ENCODE results near the gene CCNH.

Gene CCNH

GRCh38 chr5:87385802-87386201, 26.9 kb downstream of the CCNH start:
- TF ChIP-seq POLR2AphosphoS5 (IDR thresholded peaks at IDR 0.05; ENCODE audit: low read depth, low read length), result no peak
- TF ChIP-seq, protein P1, sequence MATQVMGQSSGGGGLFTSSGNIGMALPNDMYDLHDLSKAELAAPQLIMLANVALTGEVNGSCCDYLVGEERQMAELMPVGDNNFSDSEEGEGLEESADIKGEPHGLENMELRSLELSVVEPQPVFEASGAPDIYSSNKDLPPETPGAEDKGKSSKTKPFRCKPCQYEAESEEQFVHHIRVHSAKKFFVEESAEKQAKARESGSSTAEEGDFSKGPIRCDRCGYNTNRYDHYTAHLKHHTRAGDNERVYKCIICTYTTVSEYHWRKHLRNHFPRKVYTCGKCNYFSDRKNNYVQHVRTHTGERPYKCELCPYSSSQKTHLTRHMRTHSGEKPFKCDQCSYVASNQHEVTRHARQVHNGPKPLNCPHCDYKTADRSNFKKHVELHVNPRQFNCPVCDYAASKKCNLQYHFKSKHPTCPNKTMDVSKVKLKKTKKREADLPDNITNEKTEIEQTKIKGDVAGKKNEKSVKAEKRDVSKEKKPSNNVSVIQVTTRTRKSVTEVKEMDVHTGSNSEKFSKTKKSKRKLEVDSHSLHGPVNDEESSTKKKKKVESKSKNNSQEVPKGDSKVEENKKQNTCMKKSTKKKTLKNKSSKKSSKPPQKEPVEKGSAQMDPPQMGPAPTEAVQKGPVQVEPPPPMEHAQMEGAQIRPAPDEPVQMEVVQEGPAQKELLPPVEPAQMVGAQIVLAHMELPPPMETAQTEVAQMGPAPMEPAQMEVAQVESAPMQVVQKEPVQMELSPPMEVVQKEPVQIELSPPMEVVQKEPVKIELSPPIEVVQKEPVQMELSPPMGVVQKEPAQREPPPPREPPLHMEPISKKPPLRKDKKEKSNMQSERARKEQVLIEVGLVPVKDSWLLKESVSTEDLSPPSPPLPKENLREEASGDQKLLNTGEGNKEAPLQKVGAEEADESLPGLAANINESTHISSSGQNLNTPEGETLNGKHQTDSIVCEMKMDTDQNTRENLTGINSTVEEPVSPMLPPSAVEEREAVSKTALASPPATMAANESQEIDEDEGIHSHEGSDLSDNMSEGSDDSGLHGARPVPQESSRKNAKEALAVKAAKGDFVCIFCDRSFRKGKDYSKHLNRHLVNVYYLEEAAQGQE (IDR thresholded peaks at IDR 0.05; ENCODE audit: insufficient read depth in 1 of 2, low read depth in 2 of 2, low read length in 2 of 2), result no peak
- TF ChIP-seq TAF1 (IDR thresholded peaks at IDR 0.05; ENCODE audit: borderline replicate concordance, insufficient read depth, low read length), result no peak
- no peak for TF ChIP-seq FOXP2 (optimal IDR thresholded peaks at IDR 0.05; ENCODE audit: borderline replicate concordance, extremely low read depth, extremely low read length, insufficient read depth)
- no peak for TF ChIP-seq SIN3A (IDR thresholded peaks at IDR 0.05; ENCODE audit: borderline replicate concordance, insufficient read depth, low read length)

- no peak for TF ChIP-seq SIN3A (IDR thresholded peaks at IDR 0.05; ENCODE audit: borderline replicate concordance, insufficient read depth, low read length)
- TF ChIP-seq TAF1 (IDR thresholded peaks at IDR 0.05; ENCODE audit: borderline replicate concordance, insufficient read depth, low read length), result no peak
- TF ChIP-seq FOXP2 (optimal IDR thresholded peaks at IDR 0.05; ENCODE audit: borderline replicate concordance, extremely low read depth, extremely low read length, insufficient read depth), result no peak
These were observed 29.5 kb downstream of the CCNH start for GRCh38 chr5:87383216-87383615.

GRCh38 chr5:87382224-87382623, 30.5 kb downstream of the CCNH start:
- TF ChIP-seq SIN3A (IDR thresholded peaks at IDR 0.05; ENCODE audit: borderline replicate concordance, insufficient read depth, low read length) (no peak), TAF1 (IDR thresholded peaks at IDR 0.05; ENCODE audit: borderline replicate concordance, insufficient read depth, low read length) (no peak), POLR2AphosphoS5 (IDR thresholded peaks at IDR 0.05; ENCODE audit: low read depth, low read length) (no peak), FOXP2 (optimal IDR thresholded peaks at IDR 0.05; ENCODE audit: borderline replicate concordance, extremely low read depth, extremely low read length, insufficient read depth) (no peak)
- TF ChIP-seq, protein P1 (IDR thresholded peaks at IDR 0.05; ENCODE audit: insufficient read depth in 1 of 2, low read depth in 2 of 2, low read length in 2 of 2), result no peak

GRCh38 chr5:87372705-87373104, 40.0 kb downstream of the CCNH start:
- TF ChIP-seq, protein P1 (IDR thresholded peaks at IDR 0.05; ENCODE audit: insufficient read depth in 1 of 2, low read depth in 2 of 2, low read length in 2 of 2), result no peak
- TF ChIP-seq FOXP2 (optimal IDR thresholded peaks at IDR 0.05; ENCODE audit: borderline replicate concordance, extremely low read depth, extremely low read length, insufficient read depth) (no peak), POLR2AphosphoS5 (IDR thresholded peaks at IDR 0.05; ENCODE audit: low read depth, low read length) (no peak)

- TF ChIP-seq FOXP2 (optimal IDR thresholded peaks at IDR 0.05; ENCODE audit: borderline replicate concordance, extremely low read depth, extremely low read length, insufficient read depth) (no peak), SIN3A (IDR thresholded peaks at IDR 0.05; ENCODE audit: borderline replicate concordance, insufficient read depth, low read length) (no peak), POLR2AphosphoS5 (IDR thresholded peaks at IDR 0.05; ENCODE audit: low read depth, low read length) (no peak), TAF1 (IDR thresholded peaks at IDR 0.05; ENCODE audit: borderline replicate concordance, insufficient read depth, low read length) (no peak)
- TF ChIP-seq, protein P1 (IDR thresholded peaks at IDR 0.05; ENCODE audit: insufficient read depth in 1 of 2, low read depth in 2 of 2, low read length in 2 of 2), result no peak
These were observed 43.3 kb downstream of the CCNH start for GRCh38 chr5:87369431-87369830.

Measured in PFSK-1 (cell line).